PC-9 (cell line): ENCODE results near the gene S1PR4. TPM values are rescaled to one million over a fixed set of nuclear protein-coding genes. Genes with fewer than 3 reads are reported as not detected.
"Not testable (repeated sequence)": the region's sequence is repeated elsewhere in the genome, so short reads cannot be mapped to it uniquely, and the experiment has no call there.

ENCODE experiments used
- BruUV-seq: library from RNA; stranded (reverse); fragments of 400-500 nt; replicated peaks from 2 replicates; lab custom pipeline; 2021; lab: Mats Ljungman, UMichigan
- CTCF ChIA-PET: fragments of 300-600 bp; sonication (Branson Sonifier 250); formaldehyde crosslinking; loops from one replicate; lab custom pipeline; 2022; ENCODE audit warnings: antibody characterized with exemption; lab: Charles Lee
- POLR2A ChIA-PET: fragments of 300-600 bp; sonication (Branson Sonifier 250); formaldehyde crosslinking; loops from one replicate; lab custom pipeline; 2022; ENCODE audit warnings: antibody characterized with exemption; ENCODE audit not compliant: unreplicated experiment; lab: Charles Lee
- DNase-seq, 2 experiments: peaks; one replicate each; pipeline versions ENCODE4 v3.0.0 to v3.0.0-alpha.2; 2015 to 2022; ENCODE audit warnings: mixed read lengths in 1 of 2
- H2AFZ ChIP-seq: fragments of 200-600 bp; sonication (generic); 2 replicates; pipeline ENCODE4 v1.8.1; 2017; ENCODE audit warnings: antibody characterized with exemption
- H3F3A ChIP-seq: fragments of 200-600 bp; sonication (generic); 2 replicates; pipeline ENCODE4 v1.8.1; 2017; ENCODE audit warnings: antibody characterized with exemption, mild to moderate bottlenecking, low read depth; ENCODE audit not compliant: insufficient read depth
- H3K27ac ChIP-seq: fragments of 200-600 bp; sonication (generic); 2 replicates; pipeline ENCODE4 v1.6.1; 2016; ENCODE audit warnings: mixed run types
- H3K27me3 ChIP-seq: fragments of 200-600 bp; sonication (generic); 2 replicates; pipeline ENCODE4 v1.6.1; 2016; ENCODE audit warnings: low read depth, mixed run types; ENCODE audit not compliant: insufficient read depth
- H3K36me3 ChIP-seq: fragments of 200-600 bp; sonication (generic); 2 replicates; pipeline ENCODE4 v1.6.1; 2016; ENCODE audit warnings: low read depth, mixed run types
- H3K4me1 ChIP-seq: fragments of 200-600 bp; sonication (generic); replicated peaks from 2 replicates; pipeline ENCODE4 v1.6.1; 2016; ENCODE audit warnings: mixed run types; ENCODE audit not compliant: insufficient read depth
- H3K4me2 ChIP-seq: fragments of 200-600 bp; sonication (generic); 2 replicates; pipeline ENCODE4 v1.6.1; 2017; ENCODE audit warnings: mixed run types
- H3K4me3 ChIP-seq: fragments of 200-600 bp; sonication (generic); 2 replicates; pipeline ENCODE4 v1.6.1; 2016; ENCODE audit warnings: mixed run types
- H3K79me2 ChIP-seq: fragments of 200-600 bp; sonication (generic); 2 replicates; pipeline ENCODE4 v1.6.1; 2017; ENCODE audit warnings: low read depth, mixed run types
- H3K9me2 ChIP-seq: fragments of 200-600 bp; sonication (generic); 2 replicates; pipeline ENCODE4 v1.8.1; 2017; ENCODE audit warnings: mild to moderate bottlenecking; ENCODE audit not compliant: insufficient read depth
- H3K9me3 ChIP-seq: fragments of 200-600 bp; sonication (generic); 2 replicates; pipeline ENCODE4 v1.8.1; 2016; ENCODE audit warnings: low read depth; ENCODE audit not compliant: insufficient read depth
- H4K20me1 ChIP-seq: fragments of 200-600 bp; sonication (generic); 2 replicates; pipeline ENCODE4 v1.8.1; 2017; ENCODE audit not compliant: insufficient read depth
- CTCF ChIP-seq: fragments of 200-600 bp; sonication (generic); conservative IDR thresholded peaks from 2 replicates; pipeline ENCODE4 v1.6.1; 2017; ENCODE audit warnings: mixed run types, antibody characterized with exemption, mild to moderate bottlenecking, moderate library complexity
- EZH2 ChIP-seq: fragments of 200-600 bp; sonication (generic); IDR thresholded peaks from 2 replicates; pipeline ENCODE4 v1.8.0; 2017; ENCODE audit warnings: antibody characterized with exemption, low read depth
- intact Hi-C: fragments of 100-400 bp; cut with micrococcal nuclease; formaldehyde crosslinking; loops from one replicate; pipeline ENCODE4 v1.10.0; 2022; ENCODE audit not compliant: unreplicated experiment
- total RNA-seq: library from RNA; stranded (reverse); gene quantifications from 2 replicates; pipeline ENCODE4 v1.2.3, GENCODE V29; 2021

The S1PR4 gene
- total RNA-seq, 1 experiment from 2014 or later: 0.37 TPM

GRCh38 chr19:3213159-3213558 lies 34.6 kb downstream of the S1PR4 start:
- Histone ChIP-seq H4K20me1 (no peaks in the 10 kb centered on the region), H3K9me2 (no peaks in the 10 kb centered on the region), H3K9me3 (no peaks in the 10 kb centered on the region), H3K79me2 (no peaks in the 10 kb centered on the region), H3K36me3 (no peaks in the 10 kb centered on the region), H3K4me2 (no peak overlapping the region), H2AFZ (no peak overlapping the region), H3K27ac (no peak overlapping the region), H3F3A (no peaks in the 10 kb centered on the region), H3K4me1 (no peaks in the 10 kb centered on the region), H3K27me3 (no peaks in the 10 kb centered on the region), H3K4me3 (no peak overlapping the region)
- no TSS peak for BruUV-seq
- TF ChIP-seq CTCF (no peak), EZH2 (no peak)
- intact Hi-C loops: no loop called here
- POLR2A ChIA-PET: no interaction called here
- CTCF ChIA-PET: no interaction called here
- no peak for DNase-seq

- no peak overlapping the region for H2AFZ ChIP-seq
- H4K20me1 ChIP-seq: no peaks in the 10 kb centered on the region
- no peaks in the 10 kb centered on the region for H3K9me2 ChIP-seq
- H3K4me2 ChIP-seq: no peak overlapping the region
- DNase-seq: no peak
- no TSS peak for BruUV-seq
- no peak overlapping the region for H3K4me3 ChIP-seq
- no peak overlapping the region for H3K27ac ChIP-seq
- intact Hi-C loops: no loop called here
- H3K79me2 ChIP-seq: no peaks in the 10 kb centered on the region
- no peaks in the 10 kb centered on the region for H3K4me1 ChIP-seq
- POLR2A ChIA-PET: no interaction called here
- H3F3A ChIP-seq: no peaks in the 10 kb centered on the region
- H3K9me3 ChIP-seq: no peaks in the 10 kb centered on the region
- TF ChIP-seq CTCF: no peak
- CTCF ChIA-PET: no interaction called here
- H3K36me3 ChIP-seq: no peaks in the 10 kb centered on the region
- H3K27me3 ChIP-seq: no peaks in the 10 kb centered on the region
These were observed 38.3 kb downstream of the S1PR4 start for GRCh38 chr19:3216874-3217273.

GRCh38 chr19:3220576-3220975 lies 42.0 kb downstream of the S1PR4 start:
- Histone ChIP-seq H3K79me2 (no peaks in the 10 kb centered on the region), H3K4me2 (no peak overlapping the region), H3K9me3 (no peaks in the 10 kb centered on the region), H3K27me3 (0 out of 2 replicates have a peak, but pooled peaks cover 2% of the 10 kb centered on the region), H3K4me1 (no peaks in the 10 kb centered on the region), H3F3A (no peaks in the 10 kb centered on the region), H4K20me1 (no peaks in the 10 kb centered on the region), H3K36me3 (no peaks in the 10 kb centered on the region), H3K4me3 (no peak overlapping the region), H3K9me2 (no peaks in the 10 kb centered on the region), H3K27ac (no peak overlapping the region), H2AFZ (no peak overlapping the region)
- TF ChIP-seq CTCF: no peak
- BruUV-seq: no TSS peak
- POLR2A ChIA-PET: no interaction called here
- DNase-seq: no peak
- intact Hi-C loops: no loop called here
- CTCF ChIA-PET: no interaction called here

- CTCF ChIA-PET: interaction anchor here (0.6 kb wide), 1 partner anchor 8 kb away, joined by 7 read pairs; no protein-coding TSS in a partner anchor
These were observed 43.0 kb downstream of the S1PR4 start for GRCh38 chr19:3221576-3221975.

More at GRCh38 chr19:3221576-3221975, 43.0 kb downstream of the S1PR4 start:
- DNase-seq, H3K4me3 ChIP-seq, H2AFZ ChIP-seq, H4K20me1 ChIP-seq, POLR2A ChIA-PET, H3K27me3 ChIP-seq, H3F3A ChIP-seq, H3K4me1 ChIP-seq, H3K9me3 ChIP-seq, intact Hi-C loops, H3K36me3 ChIP-seq, H3K9me2 ChIP-seq, H3K4me2 ChIP-seq, H3K27ac ChIP-seq, H3K79me2 ChIP-seq, BruUV-seq: not testable (repeated sequence)
